Activated CD8-positive, alpha-beta memory T cell treated with anti-CD3 and anti-CD28 coated beads, Interleukin-2, amount 50 U/mL, for 4 hours (primary cell): ENCODE data around the gene FAM131A.

Experiments used
- DNase-seq: peaks from one replicate; pipeline ENCODE4 v3.0.0-alpha.2; 2020

The FAM131A gene

GRCh38 chr3:184358921-184359350 lies 21.5 kb downstream of the FAM131A start:
- DNase-seq: no peak

- no peak for DNase-seq
These were observed 22.2 kb downstream of the FAM131A start for GRCh38 chr3:184359610-184360009.

GRCh38 chr3:184360070-184360928 lies 22.9 kb downstream of the FAM131A start:
- DNase-seq: no peak

DNA sequence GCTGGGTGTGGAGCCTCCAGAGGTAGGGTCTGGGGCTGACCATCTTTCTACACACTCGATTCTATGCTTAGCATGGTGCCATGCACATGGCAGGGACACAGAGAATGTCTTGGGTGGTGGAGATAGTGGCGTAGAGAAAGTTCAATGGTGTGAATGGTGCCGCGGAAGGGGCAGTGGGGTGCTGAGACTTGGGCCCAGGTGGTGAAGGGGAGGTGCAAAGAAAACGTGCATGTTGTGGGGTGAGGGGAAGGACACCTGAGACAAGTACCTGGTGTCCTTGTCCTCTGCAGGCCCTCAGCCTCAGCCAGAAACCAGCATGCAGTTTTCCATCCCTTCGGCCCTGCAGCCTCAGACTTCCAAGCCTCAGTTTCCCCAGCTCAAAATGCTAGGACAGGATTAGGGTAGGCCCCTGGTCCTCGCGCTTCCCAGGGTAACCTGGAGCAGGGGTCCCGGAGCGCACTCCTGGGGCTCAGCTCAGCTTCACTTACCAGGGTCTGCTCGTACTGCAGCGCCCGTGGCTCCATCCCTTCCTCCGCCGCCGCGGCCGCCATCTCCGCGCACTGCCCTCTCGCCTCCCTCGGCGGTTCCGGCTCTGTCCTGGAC lies 23.6 kb downstream of the FAM131A start:
- DNase-seq: no peak

DNA sequence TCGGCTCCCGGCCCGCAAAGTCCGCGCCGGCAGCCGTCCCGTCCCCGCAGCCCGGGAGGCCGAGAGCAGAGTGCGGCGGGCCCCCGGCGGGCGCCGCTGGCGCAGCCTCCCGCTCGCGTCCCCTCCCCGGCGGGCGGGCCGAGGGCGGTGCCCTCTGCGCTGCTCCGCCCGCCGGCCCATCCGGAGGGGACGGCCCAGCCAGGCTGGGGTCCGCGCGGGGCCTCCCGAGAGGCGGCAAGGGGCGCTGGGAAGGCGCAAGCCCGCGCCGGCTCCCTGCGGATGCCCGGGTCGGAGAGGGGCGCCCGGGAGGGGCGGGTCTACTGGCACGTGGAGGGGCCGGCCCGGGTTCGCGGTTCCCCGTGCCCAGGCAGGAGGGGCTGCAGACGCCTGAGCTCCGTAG lies 24.1 kb downstream of the FAM131A start, which contains the start of the genes CLCN2 and POLR2H:
Gene CLCN2, minus strand, starts transcription at position 74 of the 400 bp plus-strand sequence. CDS start 126 bp downstream, outside the sequence.
Gene POLR2H, plus strand, starts transcription at position 179 of the 400 bp plus-strand sequence. CDS start 1,783 bp downstream, outside the sequence.
- DNase-seq: peak; percentile 47

GRCh38 chr3:184361932-184362667 lies 24.7 kb downstream of the FAM131A start:
- DNase-seq: peak; percentile 36

GRCh38 chr3:184362668-184363546 lies 25.5 kb downstream of the FAM131A start:
- peak; percentile 93 for DNase-seq

DNA sequence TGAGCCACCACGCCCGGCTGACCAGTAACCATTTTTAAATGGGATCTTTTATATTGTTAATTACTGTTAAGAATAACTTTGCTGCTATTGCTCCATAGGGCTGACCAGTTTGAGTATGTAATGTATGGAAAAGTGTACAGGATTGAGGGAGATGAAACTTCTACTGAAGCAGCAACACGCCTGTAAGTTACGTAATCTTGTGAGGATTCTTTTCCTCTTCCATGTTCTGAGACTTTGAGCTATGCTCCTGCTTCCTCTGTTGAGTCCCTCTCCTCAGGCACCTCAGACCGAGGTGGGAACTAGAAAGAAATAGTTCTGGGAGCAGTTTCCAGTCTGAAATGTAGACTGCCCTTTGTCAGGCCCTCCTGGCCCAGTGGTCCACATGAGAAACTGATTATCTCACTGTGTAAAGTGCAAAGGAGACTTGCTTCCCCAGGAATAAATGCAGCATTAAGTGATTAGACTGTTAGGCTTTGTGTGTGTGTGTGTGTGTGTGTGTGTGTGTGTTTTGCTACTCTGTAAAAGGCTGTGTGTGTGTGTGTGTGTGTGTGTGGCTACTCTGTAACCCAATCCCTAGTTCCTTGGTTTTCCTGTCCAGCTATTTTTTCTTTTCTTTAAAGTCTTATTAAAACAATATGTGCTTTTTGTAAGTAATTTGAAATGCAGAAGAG lies 29.4 kb downstream of the FAM131A start:
- no peak for DNase-seq

DNA sequence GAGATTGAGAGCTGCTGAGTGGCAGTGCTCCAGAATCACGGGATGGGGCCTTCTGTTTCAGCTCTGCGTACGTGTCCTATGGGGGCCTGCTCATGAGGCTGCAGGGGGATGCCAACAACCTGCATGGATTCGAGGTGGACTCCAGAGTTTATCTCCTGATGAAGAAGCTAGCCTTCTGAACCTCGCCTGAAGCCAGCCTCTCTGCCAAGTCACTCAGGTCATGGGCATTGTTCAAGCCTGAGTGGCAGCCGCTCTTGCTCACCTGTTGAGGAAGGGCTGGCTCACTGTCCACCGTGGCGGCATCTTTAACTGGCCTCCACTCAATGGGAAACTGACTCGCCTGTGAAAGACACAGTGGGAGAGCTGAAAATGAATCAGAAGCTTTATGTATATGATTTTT lies 30.7 kb downstream of the FAM131A start:
- DNase-seq: no peak

- DNase-seq: no peak
These were observed 31.3 kb downstream of the FAM131A start for GRCh38 chr3:184368586-184369183.

- DNase-seq: peak; percentile 56
These were observed 34.2 kb downstream of the FAM131A start for GRCh38 chr3:184371570-184372018.

DNA sequence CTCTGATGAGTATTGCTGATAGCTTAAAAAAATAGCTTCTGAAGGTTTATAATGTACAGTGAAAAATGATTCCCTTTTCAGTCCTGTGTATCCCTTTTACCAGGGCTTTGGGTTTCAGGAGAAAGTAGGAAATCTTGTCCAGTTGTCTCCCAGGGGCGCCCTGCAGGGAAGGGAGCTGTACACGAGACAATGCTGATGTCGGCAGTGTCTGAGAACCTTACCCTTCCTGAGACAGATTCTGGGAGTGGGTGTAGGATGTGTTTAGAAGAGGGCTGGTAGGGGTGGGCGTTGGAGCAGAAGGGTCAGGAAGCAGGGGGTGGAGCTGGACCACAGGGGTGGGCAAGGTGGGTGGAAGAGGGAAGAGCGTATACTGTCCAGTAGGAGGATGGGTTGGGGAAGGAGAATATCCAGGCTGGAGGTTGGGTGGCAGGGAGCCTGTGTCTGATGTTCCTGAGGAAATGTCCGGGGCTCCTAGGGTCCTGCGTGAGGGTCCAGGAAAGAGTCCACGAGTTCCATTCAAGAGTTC lies 35.0 kb downstream of the FAM131A start:
- DNase-seq: no peak

GRCh38 chr3:184372911-184373310 lies 35.5 kb downstream of the FAM131A start:
- no peak for DNase-seq

DNA sequence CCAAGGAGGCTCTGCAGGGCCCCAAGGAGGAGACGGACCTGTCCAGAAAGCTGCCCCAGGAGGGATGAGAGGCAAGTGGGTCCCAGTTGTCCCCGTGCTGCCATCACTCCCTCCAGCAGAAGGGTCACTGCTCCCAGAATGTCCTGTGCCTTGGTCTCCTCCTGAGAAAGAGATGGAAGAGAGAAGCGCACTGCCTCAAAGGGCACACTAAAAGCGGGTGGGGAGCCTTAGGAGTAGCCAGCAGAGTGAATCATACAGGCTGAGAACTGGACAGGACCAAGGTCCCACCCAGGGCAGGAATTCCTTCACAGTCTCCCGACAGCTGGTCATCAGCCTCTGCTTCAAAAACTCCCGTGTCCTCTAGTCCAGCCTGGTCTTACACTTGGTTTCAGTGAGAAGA lies 36.0 kb downstream of the FAM131A start:
- DNase-seq: no peak

- DNase-seq: no peak
These were observed 38.5 kb downstream of the FAM131A start for GRCh38 chr3:184375747-184376461.

- DNase-seq: no peak
These were observed 40.0 kb downstream of the FAM131A start for GRCh38 chr3:184377374-184377773.

DNA sequence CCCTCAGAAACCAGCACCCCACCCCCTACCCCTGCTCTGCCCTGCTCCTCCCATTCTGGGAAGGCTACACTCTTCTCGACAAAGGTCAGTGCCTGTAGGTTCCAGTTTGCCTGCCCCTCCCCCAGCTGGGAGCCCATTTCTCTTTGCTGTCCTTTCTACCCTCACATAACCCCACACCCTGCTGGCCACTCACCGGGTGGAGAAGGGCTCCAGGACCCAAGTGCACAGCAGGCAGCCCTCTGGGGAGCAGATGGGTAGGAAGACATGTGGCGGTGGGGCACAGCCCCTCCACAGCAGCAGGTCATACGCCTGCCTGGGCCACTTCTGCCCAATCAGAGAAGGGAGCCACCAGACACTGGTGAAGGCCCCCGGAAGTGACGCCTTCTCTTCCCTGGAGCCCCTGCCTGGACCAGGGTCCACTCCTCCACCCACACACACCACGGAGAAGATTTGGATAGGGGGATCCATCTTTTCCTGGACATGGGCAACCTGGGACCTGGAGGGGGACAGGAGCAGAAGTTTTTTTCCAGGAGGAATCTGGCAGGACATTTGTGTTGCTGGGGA lies 40.6 kb downstream of the FAM131A start, which contains the start of gene THPO:
Gene THPO, minus strand, starts transcription at position 326 of the 564 bp plus-strand sequence. CDS start 1,948 bp downstream, outside the sequence.
- DNase-seq: no peak

DNA sequence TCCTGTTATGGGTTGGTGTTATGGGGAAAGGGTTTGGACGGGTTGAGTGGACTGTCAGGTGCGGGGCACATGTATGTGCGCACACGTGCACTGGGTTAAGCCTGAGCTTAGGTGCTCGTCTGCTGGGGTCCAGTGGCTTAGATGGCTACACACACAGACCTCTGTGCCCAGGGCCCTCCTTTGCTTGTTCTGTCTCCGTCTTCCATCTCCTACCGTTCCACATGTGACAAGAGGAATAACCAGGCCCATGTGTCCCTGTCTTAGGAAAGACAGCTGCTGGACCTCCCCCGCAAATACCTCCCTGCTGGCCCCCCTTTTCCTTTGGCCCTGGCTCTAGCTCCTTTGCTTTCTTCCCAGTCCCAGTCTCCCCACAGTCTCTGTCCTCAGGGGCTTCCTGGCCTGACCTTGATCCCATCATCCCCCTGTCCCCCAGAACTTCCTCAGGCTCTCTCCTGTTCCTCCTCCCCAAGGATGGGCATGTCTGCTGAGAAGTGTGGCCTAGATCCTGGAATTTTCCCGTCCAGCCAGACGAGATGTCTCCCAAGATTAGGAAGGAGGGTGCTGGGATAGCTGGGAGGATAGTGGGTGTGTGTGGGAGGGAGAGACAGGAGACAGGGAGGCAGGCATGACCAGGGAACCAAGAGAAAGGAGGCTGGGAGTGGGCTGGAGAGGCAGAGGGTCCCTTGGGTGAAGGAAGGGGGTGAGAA lies 41.4 kb downstream of the FAM131A start:
- no peak for DNase-seq
